Stimulated activated CD4-positive, alpha-beta T cell treated with anti-CD3 and anti-CD28 coated beads, Interleukin-15, amount 100 ng/mL, for 1 hour (primary cell): ENCODE measurements around the gene PTX4.

ENCODE experiments used
- DNase-seq, 2 donors: peaks; one replicate each; pipeline ENCODE4 v3.0.0-alpha.2; 2020; ENCODE audit warnings: low read depth in 1 of 2, low spot score in 1 of 2

Gene PTX4, protein sequence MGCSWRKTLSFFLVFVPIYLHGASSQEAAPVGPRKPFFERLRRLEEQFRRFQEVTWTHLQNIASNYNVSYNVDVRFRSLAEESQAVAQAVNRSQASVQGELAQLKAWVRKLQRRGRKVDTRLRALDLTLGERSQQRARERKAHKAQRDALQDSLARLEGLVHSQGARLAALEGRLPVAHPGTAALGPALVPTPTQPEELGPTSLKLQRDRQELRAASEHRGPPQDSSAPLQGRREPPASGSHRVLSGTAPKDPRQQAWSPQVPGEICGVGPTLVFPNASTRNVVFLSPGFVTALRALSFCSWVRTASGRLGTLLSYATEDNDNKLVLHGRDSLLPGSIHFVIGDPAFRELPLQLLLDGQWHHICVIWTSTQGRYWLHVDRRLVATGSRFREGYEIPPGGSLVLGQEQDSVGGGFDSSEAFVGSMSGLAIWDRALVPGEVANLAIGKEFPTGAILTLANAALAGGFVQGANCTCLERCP

GRCh38 chr16:1488619-1489018, at the start of gene PTX4:
Gene PTX4 (minus strand): TSS chr16:1488944. CDS start chr16:1488909, 35 bp downstream.
- DNase-seq, result no peak

- no peak for DNase-seq
Measured at GRCh38 chr16:1537763-1538289, 49.1 kb upstream of the PTX4 start.

- no peak for DNase-seq
Measured at GRCh38 chr16:1537138-1537577, 48.4 kb upstream of the PTX4 start.

GRCh38 chr16:1536601-1537000, 47.9 kb upstream of the PTX4 start:
- no peak for DNase-seq

GRCh38 chr16:1535391-1536291, 46.9 kb upstream of the PTX4 start:
- no peak for DNase-seq

DNA sequence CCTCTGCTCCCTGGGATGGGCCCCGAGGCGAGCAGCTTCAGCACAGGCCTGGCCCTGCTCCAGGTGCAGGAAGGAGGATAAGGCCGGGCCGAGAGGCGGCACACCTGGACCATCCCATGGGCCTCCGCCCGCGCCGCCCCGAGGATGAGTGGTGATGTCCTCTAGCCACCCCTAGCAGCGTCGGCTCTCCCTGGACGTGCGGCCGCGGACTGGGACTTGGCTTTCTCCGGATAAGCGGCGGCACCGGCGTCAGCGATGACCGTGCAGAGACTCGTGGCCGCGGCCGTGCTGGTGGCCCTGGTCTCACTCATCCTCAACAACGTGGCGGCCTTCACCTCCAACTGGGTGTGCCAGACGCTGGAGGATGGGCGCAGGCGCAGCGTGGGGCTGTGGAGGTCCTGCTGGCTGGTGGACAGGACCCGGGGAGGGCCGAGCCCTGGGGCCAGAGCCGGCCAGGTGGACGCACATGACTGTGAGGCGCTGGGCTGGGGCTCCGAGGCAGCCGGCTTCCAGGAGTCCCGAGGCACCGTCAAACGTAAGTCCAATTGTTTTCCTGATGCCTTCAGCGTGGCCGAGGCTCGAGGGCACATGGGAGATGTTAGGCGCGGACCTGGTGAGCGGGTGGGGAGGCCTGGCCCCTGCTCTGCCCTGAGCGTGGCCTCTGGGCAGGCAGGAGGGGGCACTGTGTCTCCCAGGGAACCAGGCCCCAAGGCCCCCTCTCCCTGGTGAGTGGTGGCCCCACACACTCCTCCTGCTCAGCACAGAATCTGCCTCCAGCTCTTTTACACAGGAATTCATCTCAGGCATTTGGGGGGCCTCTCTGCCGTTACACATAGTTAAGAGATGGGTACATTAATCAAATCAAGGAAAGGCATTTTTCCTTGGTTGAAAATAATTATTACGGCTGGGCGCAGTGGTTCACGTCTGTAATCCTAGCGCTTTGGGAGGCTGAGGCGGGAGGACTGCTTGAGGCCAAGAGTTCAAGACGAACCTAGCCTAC, 45.6 kb upstream of the PTX4 start:
- DNase-seq, result no peak

DNA sequence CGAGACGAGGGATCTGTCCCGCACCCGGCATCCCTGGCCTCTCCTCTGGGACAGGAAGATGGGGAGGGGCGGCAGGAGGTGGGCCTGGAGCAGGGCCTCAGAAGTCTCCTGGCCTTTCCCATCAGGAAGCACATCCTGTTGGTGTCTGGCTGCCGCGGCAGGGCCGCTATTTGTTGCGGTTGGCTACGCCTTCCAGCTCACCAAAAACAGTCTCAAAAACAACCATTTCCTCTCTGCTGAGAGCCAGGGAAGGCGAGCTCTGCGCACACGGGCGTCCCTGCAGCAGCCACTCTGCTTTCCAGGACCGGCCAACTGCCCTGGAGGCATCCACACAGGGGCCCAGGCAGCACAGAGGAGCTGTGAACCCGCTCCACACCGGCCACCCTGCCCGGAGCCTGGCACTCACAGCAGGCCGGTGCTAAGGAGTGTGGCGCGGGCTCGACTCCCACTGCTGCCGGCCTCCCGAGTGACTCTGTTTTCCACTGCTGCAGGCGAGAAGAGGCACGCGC, 44.8 kb upstream of the PTX4 start, which contains the start of gene TMEM204:
Gene TMEM204 (plus strand): TSS at position 224 of the 509 bp plus-strand sequence. CDS start 610 bp downstream, outside the sequence.
- DNase-seq, result no peak

DNA sequence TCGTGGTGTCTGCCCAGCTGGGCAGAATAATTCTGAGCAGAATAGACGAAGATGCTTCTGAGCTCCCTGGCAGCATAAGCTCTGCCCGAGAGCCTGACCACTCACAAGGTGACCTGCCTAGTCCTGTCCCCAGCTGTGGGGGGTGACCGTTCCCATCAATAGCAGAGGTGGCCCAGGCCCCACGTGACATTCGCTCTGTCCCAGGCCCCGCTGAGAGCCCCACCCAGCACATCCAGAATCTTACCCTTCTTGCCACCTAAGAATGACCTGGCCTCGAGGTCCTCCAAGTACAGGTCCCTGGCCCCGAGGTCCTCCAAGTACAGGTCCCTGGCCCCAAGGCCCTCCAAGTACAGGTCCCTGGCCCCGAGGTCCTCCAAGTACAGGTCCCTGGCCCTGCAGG, 44.0 kb upstream of the PTX4 start:
- no peak for DNase-seq

GRCh38 chr16:1532081-1532760, 43.5 kb upstream of the PTX4 start:
- DNase-seq, result no peak

GRCh38 chr16:1531638-1531910, 42.8 kb upstream of the PTX4 start:
- no peak for DNase-seq

GRCh38 chr16:1530883-1531637, 42.3 kb upstream of the PTX4 start:
- DNase-seq, result no peak

DNA sequence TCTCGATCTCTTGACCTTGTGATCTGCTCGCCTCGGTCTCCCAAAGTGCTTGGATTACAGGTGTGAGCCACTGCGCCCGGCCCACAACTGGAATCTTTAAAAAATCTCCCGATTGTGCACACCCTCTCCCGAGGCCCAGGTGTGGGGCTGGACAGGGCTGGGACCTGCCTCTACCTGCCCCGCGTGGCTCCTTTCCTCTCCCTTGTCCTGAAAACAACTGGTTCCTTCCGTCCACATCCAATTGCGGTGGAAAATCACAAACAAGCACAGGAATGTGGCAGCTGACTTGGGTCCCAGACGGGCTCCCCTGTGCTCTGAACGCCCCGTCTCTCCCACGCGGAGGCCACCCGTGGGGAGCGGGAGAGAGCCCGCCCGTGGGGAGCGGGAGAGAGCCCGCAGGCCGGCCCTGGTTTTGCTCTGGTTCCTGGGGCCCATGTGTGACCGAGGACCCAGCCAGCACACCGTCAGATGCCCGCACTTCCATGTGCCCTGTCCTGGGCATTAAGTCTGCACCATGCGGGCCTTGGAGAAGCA, 41.7 kb upstream of the PTX4 start:
- no peak for DNase-seq

GRCh38 chr16:1528921-1529537, 40.3 kb upstream of the PTX4 start:
- DNase-seq, result no peak

DNA sequence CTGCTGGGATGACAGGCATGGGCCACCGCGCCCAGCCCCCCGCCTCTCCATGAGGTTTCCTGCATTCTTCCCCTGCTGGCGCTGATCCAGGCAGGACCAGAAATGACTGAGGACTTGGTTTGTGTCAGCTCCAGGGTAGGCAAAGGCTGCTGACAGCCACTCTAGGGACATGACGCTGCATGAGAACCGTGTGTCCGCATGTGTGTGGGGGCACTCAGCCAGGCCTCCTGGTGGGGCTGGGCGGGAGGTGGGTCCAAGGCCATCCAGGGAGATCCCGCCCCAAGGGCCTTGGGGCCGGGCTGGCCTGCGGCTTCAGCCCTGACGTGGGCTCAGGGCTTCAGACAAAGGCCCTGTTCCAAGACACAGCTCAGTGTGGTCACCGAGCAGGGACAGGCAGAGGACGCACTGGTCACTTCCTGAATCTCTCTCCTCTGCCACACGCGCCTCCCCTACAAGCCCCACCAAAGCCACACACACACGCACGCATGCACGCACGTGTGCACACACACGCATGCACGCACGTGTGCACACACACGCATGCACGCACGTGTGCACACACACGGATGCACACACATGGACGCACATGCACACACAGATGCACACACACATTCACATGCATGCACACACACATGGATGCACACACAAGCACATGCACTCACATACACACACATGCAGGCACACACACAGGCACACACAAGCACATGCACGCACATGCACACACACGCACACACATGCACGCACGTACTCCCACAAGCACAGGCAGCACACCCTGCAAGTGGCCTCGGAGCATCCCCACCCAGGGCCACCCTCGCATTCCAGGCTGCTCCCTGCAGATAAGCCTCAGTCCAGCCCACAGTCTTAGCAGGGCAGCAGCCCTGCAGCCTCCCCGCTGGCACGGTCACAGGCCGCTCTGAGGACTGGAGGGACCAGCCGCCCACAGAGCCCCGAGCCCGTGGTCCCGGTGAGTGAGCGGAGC, 39.4 kb upstream of the PTX4 start:
- DNase-seq, result no peak

DNA sequence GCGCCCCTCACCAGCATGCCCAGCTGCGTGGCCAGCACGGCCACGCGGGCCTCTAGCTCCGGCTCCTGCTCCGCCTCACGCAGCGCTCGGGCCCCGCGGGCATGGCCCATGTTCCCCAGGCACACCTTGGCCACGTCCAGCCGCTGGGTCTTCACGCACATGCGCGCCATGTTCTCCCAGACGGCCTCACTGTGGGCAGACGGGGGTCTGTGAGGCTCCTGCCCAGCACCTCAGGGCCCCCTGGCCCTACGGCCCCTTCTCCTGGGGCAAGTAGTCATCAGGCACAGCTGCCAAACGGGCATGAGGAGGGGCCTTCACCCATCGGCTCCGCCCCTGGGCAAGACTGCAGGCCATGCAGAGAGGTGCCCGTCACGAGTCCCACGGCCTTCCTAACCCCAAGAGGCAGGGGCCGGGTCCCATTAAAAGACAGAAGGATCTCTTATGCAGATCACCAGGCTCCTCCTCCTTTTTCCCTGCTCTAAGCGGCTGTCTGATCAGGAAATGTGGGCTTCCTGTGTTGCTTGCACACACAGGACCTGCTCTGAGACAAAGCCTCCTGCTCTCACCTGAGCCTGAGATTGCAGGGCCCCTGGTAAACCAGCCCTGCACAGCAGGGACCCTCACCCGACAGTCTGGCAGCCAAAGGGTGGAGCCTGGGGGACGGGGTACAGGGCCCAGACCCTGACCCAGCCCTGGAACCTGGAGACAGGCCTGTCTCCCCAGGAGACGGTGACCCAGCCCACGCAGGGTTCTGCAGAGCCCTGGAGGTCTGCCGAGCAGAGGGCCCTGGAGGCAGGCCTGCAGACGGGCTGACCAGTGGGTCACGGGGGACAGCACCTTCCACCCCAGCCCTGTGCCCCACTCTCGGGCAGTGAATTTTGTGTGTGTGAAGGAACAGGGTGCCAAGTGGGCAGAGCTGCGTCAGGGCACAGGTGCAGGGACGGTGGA, 38.1 kb upstream of the PTX4 start:
- no peak for DNase-seq
